IPS-20b (cell line): ENCODE measurements around the gene SCN4B.

Experiments
- H3K27ac ChIP-seq: one replicate; pipeline ENCODE4 v1.5.1; 2013; ENCODE audit warnings: low read length
- H3K27me3 ChIP-seq: 2 replicates; pipeline ENCODE4 v1.6.1; 2013; ENCODE audit warnings: mild to moderate bottlenecking, low read length, inconsistent platforms; ENCODE audit not compliant: insufficient read depth
- H3K36me3 ChIP-seq: 2 replicates; pipeline ENCODE4 v1.6.1; 2013; ENCODE audit warnings: low read depth, mild to moderate bottlenecking, inconsistent platforms, low read length, moderate library complexity; ENCODE audit not compliant: insufficient read depth
- H3K4me1 ChIP-seq: 2 replicates; pipeline ENCODE4 v1.6.1; 2013; ENCODE audit warnings: mild to moderate bottlenecking, control low read depth, inconsistent platforms, low read length, moderate library complexity; ENCODE audit not compliant: insufficient read depth
- H3K4me3 ChIP-seq: 2 replicates; pipeline ENCODE4 v1.5.1; 2013; ENCODE audit warnings: mild to moderate bottlenecking, low read length, inconsistent platforms
- H3K9ac ChIP-seq: 2 replicates; pipeline ENCODE4 v1.6.1; 2013; ENCODE audit warnings: low read depth, mild to moderate bottlenecking, inconsistent platforms, low read length, moderate library complexity
- H3K9me3 ChIP-seq: 2 replicates; pipeline ENCODE4 v1.6.1; 2013; ENCODE audit warnings: mild to moderate bottlenecking, low read depth, low read length, inconsistent platforms; ENCODE audit not compliant: insufficient read depth

The SCN4B gene

DNA sequence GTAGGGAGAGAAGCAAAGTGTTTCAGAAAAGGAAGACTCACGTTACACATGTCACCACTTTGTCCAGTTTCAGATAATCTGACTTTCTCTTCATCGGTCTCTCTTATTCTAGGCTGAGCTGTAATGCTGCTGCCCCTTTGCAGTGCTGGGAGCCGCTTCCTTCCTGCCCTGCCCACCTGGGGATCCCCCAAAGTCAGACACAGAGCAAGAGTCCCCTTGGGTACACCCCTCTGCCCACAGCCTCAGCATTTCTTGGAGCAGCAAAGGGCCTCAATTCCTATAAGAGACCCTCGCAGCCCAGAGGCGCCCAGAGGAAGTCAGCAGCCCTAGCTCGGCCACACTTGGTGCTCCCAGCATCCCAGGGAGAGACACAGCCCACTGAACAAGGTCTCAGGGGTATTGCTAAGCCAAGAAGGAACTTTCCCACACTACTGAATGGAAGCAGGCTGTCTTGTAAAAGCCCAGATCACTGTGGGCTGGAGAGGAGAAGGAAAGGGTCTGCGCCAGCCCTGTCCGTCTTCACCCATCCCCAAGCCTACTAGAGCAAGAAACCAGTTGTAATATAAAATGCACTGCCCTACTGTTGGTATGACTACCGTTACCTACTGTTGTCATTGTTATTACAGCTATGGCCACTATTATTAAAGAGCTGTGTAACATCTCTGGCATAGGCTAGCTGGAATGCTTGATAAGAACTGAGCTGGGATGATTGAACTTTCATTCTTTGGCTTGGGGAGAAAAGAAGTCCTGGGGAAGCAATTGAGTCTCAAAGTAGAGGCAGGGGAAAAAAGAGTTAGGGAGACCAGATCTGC, 34.6 kb downstream of the SCN4B start:
- no peak overlapping the region for H3K9ac ChIP-seq

GRCh38 chr11:118115048-118115447, 37.6 kb downstream of the SCN4B start:
- no peak overlapping the region for H3K27ac ChIP-seq
- H3K36me3 ChIP-seq = no peaks in the 10 kb centered on the region
- H3K4me3 ChIP-seq = no peak overlapping the region
- no peak overlapping the region for H3K9ac ChIP-seq
- no peaks in the 10 kb centered on the region for H3K27me3 ChIP-seq
- H3K9me3 ChIP-seq = no peaks in the 10 kb centered on the region
- no peaks in the 10 kb centered on the region; the same call in 1 of the 2 replicates for H3K4me1 ChIP-seq

More for the DNA sequence above, 34.6 kb downstream of the SCN4B start:
- Histone ChIP-seq H3K27me3 (no peaks in the 10 kb centered on the region), H3K4me3 (no peak overlapping the region), H3K4me1 (no peaks in the 10 kb centered on the region; the same call in 1 of the 2 replicates), H3K36me3 (no peaks in the 10 kb centered on the region), H3K9me3 (no peaks in the 10 kb centered on the region), H3K27ac (no peak overlapping the region)

DNA sequence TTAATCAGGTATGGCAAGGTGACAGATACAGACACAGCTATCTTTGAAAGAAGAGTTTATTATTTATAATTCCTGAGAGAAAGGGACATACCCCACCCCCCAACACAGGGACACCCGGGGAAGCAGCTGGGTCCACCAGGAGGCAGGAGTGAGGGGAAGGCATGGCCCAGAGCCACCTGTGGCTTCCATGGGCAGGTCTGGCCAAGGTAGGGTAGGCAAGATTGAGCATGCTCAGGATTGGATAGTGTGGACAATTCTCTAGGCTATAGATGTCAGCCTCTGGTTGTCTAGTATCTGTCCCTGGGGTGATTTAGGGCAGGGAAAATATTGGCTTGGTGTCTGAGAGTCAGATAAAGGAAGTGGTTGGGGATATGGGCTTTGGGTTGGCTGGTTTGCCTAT, 38.4 kb downstream of the SCN4B start:
- H3K9ac ChIP-seq = no peak overlapping the region
- no peaks in the 10 kb centered on the region for H3K9me3 ChIP-seq
- H3K27me3 ChIP-seq = no peaks in the 10 kb centered on the region
- no peak overlapping the region for H3K27ac ChIP-seq
- no peaks in the 10 kb centered on the region; the same call in 1 of the 2 replicates for H3K4me1 ChIP-seq
- H3K4me3 ChIP-seq = no peak overlapping the region
- H3K36me3 ChIP-seq = no peaks in the 10 kb centered on the region

GRCh38 chr11:118112711-118113430, 39.8 kb downstream of the SCN4B start:
- Histone ChIP-seq H3K4me3 (no peak overlapping the region), H3K9ac (no peak overlapping the region), H3K4me1 (peaks cover 2% of the 10 kb centered on the region; the same call in 1 of the 2 replicates), H3K27me3 (no peaks in the 10 kb centered on the region), H3K9me3 (no peaks in the 10 kb centered on the region), H3K36me3 (no peaks in the 10 kb centered on the region), H3K27ac (no peak overlapping the region)

DNA sequence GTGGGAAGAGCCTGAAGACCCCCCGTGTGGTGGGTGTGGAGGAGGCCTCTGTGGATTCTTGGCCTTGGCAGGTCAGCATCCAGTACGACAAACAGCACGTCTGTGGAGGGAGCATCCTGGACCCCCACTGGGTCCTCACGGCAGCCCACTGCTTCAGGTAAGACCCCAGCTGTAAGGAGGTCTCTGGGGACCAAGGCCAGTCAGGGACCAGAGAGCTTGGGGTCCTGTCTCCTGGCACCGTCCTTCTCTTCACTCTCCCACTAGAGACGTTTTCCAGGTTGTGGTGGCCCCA, 40.9 kb downstream of the SCN4B start:
- Histone ChIP-seq H3K9ac (no peak overlapping the region), H3K4me3 (no peak overlapping the region), H3K27ac (no peak overlapping the region)

GRCh38 chr11:118111019-118111743, 41.4 kb downstream of the SCN4B start:
- H3K27ac ChIP-seq = no peak overlapping the region
- no peaks in the 10 kb centered on the region for H3K27me3 ChIP-seq
- peaks cover 2% of the 10 kb centered on the region; the same call in 1 of the 2 replicates for H3K4me1 ChIP-seq
- H3K9ac ChIP-seq = no peak overlapping the region
- no peaks in the 10 kb centered on the region for H3K36me3 ChIP-seq
- no peaks in the 10 kb centered on the region for H3K9me3 ChIP-seq
- H3K4me3 ChIP-seq = no peak overlapping the region

More for the DNA sequence above, 40.9 kb downstream of the SCN4B start:
- no peaks in the 10 kb centered on the region for H3K27me3 ChIP-seq
- H3K36me3 ChIP-seq = no peaks in the 10 kb centered on the region
- no peaks in the 10 kb centered on the region for H3K9me3 ChIP-seq
- peaks cover 2% of the 10 kb centered on the region; the same call in 1 of the 2 replicates for H3K4me1 ChIP-seq

DNA sequence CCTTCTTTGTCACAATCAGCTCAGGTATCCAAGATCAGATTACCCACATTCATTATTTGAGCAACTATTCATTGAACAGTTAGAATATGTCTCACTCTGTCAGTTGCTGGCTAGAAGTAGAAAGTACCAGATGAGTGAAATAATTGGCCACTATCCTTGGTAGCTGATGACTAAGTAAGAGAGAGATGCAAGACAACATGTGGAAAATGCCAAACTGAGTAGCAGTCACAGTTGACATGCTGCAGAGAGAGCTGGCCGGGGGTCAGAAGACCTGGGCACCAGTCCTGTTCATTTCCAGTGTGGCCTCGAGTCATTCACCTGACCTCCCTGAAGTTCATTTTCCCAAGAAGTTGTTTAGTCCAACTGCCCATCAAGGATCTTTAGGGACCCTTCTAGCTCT, 43.4 kb downstream of the SCN4B start:
- Histone ChIP-seq H3K36me3 (no peaks in the 10 kb centered on the region), H3K27me3 (no peaks in the 10 kb centered on the region), H3K9ac (no peak overlapping the region)

DNA sequence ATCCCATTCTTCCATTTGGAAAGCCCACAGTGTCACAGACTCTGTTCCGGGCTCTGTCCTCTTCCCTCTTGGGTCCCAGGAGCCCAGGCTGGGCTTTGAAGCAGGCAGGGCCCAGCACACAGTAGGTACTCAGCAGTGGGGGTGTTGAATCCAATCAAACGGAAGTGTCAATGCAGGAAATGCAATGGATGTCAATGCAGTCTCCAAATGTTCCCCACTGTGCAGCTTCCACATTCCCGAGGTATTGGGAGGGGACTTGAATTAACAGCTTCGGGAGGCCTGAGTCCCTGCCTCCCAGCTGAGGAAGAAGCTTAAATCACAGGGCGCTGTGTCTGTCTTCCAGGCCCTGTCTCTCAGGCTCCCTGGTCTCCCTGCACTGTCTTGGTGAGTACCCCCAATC, 44.1 kb downstream of the SCN4B start:
- peaks cover 2% of the 10 kb centered on the region; the same call in 1 of the 2 replicates for H3K4me1 ChIP-seq
- no peaks in the 10 kb centered on the region for H3K9me3 ChIP-seq
- no peak overlapping the region for H3K9ac ChIP-seq
- H3K27me3 ChIP-seq = no peaks in the 10 kb centered on the region
- no peak overlapping the region for H3K27ac ChIP-seq
- no peak overlapping the region for H3K4me3 ChIP-seq
- no peaks in the 10 kb centered on the region for H3K36me3 ChIP-seq

More for the DNA sequence above, 43.4 kb downstream of the SCN4B start:
- H3K4me1 ChIP-seq = peaks cover 2% of the 10 kb centered on the region; the same call in 1 of the 2 replicates
- no peak overlapping the region for H3K4me3 ChIP-seq
- no peak overlapping the region for H3K27ac ChIP-seq
- H3K9me3 ChIP-seq = no peaks in the 10 kb centered on the region

DNA sequence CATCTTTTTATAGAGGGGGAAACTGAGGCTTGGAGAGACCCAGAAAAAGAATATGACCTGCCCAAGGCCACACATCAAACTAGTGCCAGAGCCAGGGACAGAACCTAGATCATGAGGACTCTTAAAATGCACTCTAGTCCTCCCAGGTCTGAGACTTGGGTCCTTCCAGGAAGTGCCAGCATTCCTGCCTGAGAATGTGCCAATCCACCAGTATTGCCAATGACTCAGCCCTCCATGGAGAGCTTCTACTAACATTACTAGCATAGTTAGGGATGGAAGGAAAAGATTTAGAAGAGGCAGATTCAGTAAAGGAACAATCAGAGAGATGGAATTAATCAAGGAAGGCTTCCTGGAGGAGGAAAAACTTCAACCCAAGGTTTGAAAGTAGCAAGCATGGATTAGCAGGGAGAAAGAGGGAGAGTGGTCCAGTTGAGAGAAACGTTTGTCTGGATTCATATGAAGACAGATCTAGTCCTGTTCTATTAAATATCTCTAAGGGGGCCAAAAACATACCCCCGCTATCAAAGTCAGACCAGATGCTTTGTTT, 45.8 kb downstream of the SCN4B start:
- Histone ChIP-seq H3K4me3 (no peak overlapping the region), H3K36me3 (no peaks in the 10 kb centered on the region), H3K4me1 (peaks cover 2% of the 10 kb centered on the region; the same call in 1 of the 2 replicates), H3K9me3 (no peaks in the 10 kb centered on the region), H3K27me3 (no peaks in the 10 kb centered on the region), H3K9ac (no peak overlapping the region), H3K27ac (no peak overlapping the region)

DNA sequence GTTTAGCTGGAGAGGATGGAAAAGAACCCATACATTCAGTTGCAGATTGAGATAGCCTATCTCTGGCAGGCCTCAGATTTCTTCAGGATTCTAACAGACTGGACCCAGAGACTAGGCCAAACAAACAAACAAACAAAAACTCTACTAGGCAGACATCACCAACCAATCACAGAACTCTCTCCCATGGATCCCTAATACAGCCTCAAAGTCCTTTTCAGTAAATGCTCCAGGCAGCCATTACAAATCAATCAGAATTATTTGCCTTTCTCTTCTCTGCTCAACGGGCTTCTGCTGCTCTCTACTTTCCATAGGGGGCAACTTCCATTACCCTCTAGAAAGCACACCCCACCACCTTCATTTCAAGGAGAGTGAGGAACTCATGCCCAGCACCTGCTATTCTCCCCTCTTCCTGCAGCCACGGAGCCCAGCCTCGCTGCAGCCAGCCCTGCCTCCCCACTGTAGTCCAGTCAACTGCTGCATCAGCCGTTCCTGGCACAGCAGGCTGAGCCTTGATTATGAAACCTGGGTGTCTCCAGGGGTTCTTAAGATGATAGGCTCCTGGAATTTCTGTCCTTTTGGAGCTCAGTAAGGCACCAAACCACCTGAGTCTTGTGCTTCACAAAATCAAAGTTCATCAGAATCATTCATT, 46.8 kb downstream of the SCN4B start:
- Histone ChIP-seq H3K4me3 (no peak overlapping the region), H3K27me3 (no peaks in the 10 kb centered on the region), H3K36me3 (no peaks in the 10 kb centered on the region), H3K9ac (no peak overlapping the region), H3K4me1 (peaks cover 2% of the 10 kb centered on the region; the same call in 1 of the 2 replicates), H3K9me3 (no peaks in the 10 kb centered on the region), H3K27ac (no peak overlapping the region)

- no peaks in the 10 kb centered on the region for H3K36me3 ChIP-seq
- no peaks in the 10 kb centered on the region for H3K9me3 ChIP-seq
- H3K4me3 ChIP-seq = no peak overlapping the region
- no peaks in the 10 kb centered on the region; the same call in 1 of the 2 replicates for H3K27me3 ChIP-seq
- no peak overlapping the region for H3K9ac ChIP-seq
- peaks cover 10% of the 10 kb centered on the region for H3K4me1 ChIP-seq
- no peak overlapping the region for H3K27ac ChIP-seq
Measured at GRCh38 chr11:118104491-118104890, 48.1 kb downstream of the SCN4B start.
